GM23338 (cell line): ENCODE data around the gene MAG.

Source experiments
- CREB1 ChIP-seq: fragments of 250-450 bp; sonication (Bioruptor Pico); IDR thresholded peaks from 2 replicates; pipeline ENCODE4 v1.5.0; 2020; ENCODE audit warnings: low read depth, mild to moderate bottlenecking, moderate library complexity
- EZH2 ChIP-seq: fragments of 200-600 bp; sonication (generic); IDR thresholded peaks from one replicate; pipeline ENCODE4 v1.8.0; 2017; ENCODE audit warnings: antibody characterized with exemption, mild to moderate bottlenecking, low read depth; ENCODE audit not compliant: unreplicated experiment
- EZH2phosphoT487 ChIP-seq: fragments of 200-600 bp; sonication (generic); IDR thresholded peaks from one replicate; pipeline ENCODE4 v1.8.1; 2018; ENCODE audit warnings: antibody characterized with exemption; ENCODE audit not compliant: unreplicated experiment
- JUNB ChIP-seq: IDR thresholded peaks from one replicate; pipeline ENCODE4 v1.6.1; 2016; ENCODE audit warnings: antibody characterized with exemption; ENCODE audit not compliant: unreplicated experiment
- NANOG ChIP-seq: IDR thresholded peaks from 2 replicates; pipeline ENCODE4 v1.6.1; 2016; ENCODE audit warnings: antibody characterized with exemption, borderline replicate concordance
- POLR2AphosphoS5 ChIP-seq: IDR thresholded peaks from 2 replicates; pipeline ENCODE4 v1.6.1; 2016; ENCODE audit warnings: antibody characterized with exemption, low read depth
- STAT1 ChIP-seq: IDR thresholded peaks from one replicate; pipeline ENCODE4 v1.6.1; 2016; ENCODE audit warnings: antibody characterized with exemption; ENCODE audit not compliant: unreplicated experiment
- ZNF114 ChIP-seq: fragments of 250-450 bp; sonication (Bioruptor Pico); IDR thresholded peaks from 2 replicates; pipeline ENCODE4 v1.5.0; 2020; ENCODE audit warnings: mild to moderate bottlenecking, moderate library complexity
- ZNF331 ChIP-seq: fragments of 250-450 bp; sonication (Bioruptor Pico); IDR thresholded peaks from 2 replicates; pipeline ENCODE4 v1.5.0; 2020; ENCODE audit warnings: low read depth, mild to moderate bottlenecking, moderate library complexity
- TF ChIP-seq, protein P1 (sequence below), 2 experiments: fragments of 200-600 bp in 1 of 2; sonication (generic) in 1 of 2; conservative IDR thresholded peaks; 2 replicates each; pipeline versions ENCODE4 v1.5.1 to v1.6.1; 2016 to 2017; ENCODE audit warnings: antibody characterized with exemption in 2 of 2, low read depth in 2 of 2, mild to moderate bottlenecking in 2 of 2, moderate library complexity in 1 of 2
- TF ChIP-seq, protein P2 (sequence below): IDR thresholded peaks from one replicate; pipeline ENCODE4 v1.6.1; 2018; ENCODE audit warnings: antibody characterized with exemption; ENCODE audit not compliant: unreplicated experiment

DNA sequence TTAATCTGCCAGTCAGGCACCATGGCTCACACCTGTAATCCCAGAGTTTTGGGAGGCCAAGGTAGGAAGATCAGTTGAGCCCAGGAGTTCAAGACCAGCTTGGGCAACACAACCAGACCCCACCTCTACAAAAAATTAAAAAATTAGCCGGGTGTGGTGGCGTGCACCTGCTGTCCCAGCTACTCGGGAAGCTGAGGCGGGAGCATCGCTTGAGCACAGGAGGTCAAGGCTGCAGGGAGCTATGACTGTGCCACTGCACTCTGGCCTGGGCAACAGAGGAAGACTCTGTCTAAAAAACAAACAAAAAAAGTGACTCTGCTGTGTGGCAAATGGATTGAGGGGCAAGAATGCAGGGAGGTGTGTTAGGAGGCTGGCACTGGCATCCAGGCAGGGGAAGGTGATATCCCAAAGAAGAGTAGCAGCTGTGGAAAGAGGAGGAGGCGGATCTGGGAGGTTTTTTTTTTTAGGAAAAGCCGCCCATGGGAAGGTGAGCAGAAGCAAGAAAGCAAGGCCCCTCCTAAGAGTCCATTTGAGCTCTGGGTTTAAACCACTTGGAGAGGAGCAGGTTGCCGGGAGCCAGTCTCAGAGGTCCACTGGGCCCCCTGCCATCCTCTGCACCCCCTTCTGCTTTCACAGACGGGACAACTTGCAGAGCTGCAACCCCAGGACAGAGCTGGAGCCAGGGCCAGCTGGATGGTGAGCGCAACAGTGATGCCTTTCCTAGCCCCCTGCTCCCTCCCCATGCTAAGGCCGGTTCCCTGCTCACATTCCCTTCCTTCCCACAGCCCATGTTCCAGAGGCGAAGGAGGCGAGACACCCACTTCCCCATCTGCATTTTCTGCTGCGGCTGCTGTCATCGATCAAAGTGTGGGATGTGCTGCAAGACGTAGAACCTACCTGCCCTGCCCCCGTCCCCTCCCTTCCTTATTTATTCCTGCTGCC lies 7.5 kb upstream of the MAG start:
- no peak for TF ChIP-seq POLR2AphosphoS5
- TF ChIP-seq, protein P1, sequence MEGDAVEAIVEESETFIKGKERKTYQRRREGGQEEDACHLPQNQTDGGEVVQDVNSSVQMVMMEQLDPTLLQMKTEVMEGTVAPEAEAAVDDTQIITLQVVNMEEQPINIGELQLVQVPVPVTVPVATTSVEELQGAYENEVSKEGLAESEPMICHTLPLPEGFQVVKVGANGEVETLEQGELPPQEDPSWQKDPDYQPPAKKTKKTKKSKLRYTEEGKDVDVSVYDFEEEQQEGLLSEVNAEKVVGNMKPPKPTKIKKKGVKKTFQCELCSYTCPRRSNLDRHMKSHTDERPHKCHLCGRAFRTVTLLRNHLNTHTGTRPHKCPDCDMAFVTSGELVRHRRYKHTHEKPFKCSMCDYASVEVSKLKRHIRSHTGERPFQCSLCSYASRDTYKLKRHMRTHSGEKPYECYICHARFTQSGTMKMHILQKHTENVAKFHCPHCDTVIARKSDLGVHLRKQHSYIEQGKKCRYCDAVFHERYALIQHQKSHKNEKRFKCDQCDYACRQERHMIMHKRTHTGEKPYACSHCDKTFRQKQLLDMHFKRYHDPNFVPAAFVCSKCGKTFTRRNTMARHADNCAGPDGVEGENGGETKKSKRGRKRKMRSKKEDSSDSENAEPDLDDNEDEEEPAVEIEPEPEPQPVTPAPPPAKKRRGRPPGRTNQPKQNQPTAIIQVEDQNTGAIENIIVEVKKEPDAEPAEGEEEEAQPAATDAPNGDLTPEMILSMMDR (conservative IDR thresholded peaks at IDR 0.05; ENCODE audit: low read depth in 2 of 2) = no peak
- TF ChIP-seq, protein P2, sequence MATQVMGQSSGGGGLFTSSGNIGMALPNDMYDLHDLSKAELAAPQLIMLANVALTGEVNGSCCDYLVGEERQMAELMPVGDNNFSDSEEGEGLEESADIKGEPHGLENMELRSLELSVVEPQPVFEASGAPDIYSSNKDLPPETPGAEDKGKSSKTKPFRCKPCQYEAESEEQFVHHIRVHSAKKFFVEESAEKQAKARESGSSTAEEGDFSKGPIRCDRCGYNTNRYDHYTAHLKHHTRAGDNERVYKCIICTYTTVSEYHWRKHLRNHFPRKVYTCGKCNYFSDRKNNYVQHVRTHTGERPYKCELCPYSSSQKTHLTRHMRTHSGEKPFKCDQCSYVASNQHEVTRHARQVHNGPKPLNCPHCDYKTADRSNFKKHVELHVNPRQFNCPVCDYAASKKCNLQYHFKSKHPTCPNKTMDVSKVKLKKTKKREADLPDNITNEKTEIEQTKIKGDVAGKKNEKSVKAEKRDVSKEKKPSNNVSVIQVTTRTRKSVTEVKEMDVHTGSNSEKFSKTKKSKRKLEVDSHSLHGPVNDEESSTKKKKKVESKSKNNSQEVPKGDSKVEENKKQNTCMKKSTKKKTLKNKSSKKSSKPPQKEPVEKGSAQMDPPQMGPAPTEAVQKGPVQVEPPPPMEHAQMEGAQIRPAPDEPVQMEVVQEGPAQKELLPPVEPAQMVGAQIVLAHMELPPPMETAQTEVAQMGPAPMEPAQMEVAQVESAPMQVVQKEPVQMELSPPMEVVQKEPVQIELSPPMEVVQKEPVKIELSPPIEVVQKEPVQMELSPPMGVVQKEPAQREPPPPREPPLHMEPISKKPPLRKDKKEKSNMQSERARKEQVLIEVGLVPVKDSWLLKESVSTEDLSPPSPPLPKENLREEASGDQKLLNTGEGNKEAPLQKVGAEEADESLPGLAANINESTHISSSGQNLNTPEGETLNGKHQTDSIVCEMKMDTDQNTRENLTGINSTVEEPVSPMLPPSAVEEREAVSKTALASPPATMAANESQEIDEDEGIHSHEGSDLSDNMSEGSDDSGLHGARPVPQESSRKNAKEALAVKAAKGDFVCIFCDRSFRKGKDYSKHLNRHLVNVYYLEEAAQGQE = no peak
- TF ChIP-seq EZH2 = no peak
- no peak for TF ChIP-seq CREB1 (CRISPR knock-in tag)
- no peak for TF ChIP-seq ZNF331
- no peak for TF ChIP-seq NANOG
- no peak for TF ChIP-seq JUNB
- TF ChIP-seq ZNF114 (CRISPR knock-in tag) = no peak
- TF ChIP-seq EZH2phosphoT487 = no peak
- TF ChIP-seq STAT1 = no peak
